HCT116 (cell line): ENCODE data around the gene IRX6. TPM values are rescaled to one million over a fixed set of nuclear protein-coding genes. Genes with fewer than 3 reads are reported as not detected.

ENCODE experiments used
- ATAC-seq: fragments of 200-7000 bp; cut with Tn5 transposase; 2 replicates; pipeline ENCODE4 v1.9.1; 2020; ENCODE audit warnings: mild to moderate bottlenecking, moderate library complexity
- BruUV-seq: library from RNA; stranded (reverse); fragments of 400-500 nt; replicated peaks from 2 replicates; lab custom pipeline; 2021; lab: Mats Ljungman, UMichigan
- CTCF ChIA-PET: fragments of 300-600 bp; sonication (Branson Sonifier 250); formaldehyde crosslinking; loops from one replicate; lab custom pipeline; 2021; ENCODE audit warnings: antibody characterized with exemption; lab: Charles Lee
- POLR2A ChIA-PET: fragments of 300-600, 350-600 bp; sonication (Branson Sonifier 250); formaldehyde crosslinking; loops from one replicate; lab custom pipeline; 2021; ENCODE audit warnings: antibody characterized with exemption; lab: Charles Lee
- RAD21 ChIA-PET, 2 experiments: fragments of 300-600 bp; sonication (Branson Sonifier 250); formaldehyde crosslinking; loops; one replicate each; lab custom pipeline; 2023; ENCODE audit warnings: low total read pairs in 2 of 2; ENCODE audit not compliant: uncharacterized antibody in 2 of 2, unreplicated experiment in 2 of 2, low non-redundant PET in 1 of 2; lab: Charles Lee
- DNase-seq: peaks from one replicate; pipeline ENCODE4 v3.0.0-alpha.2; 2010; ENCODE audit warnings: low read depth, low spot score
- H2AFZ ChIP-seq: fragments of 200-600 bp; shearing (Covaris generic), sonication (generic); 2 replicates; pipeline ENCODE4 v1.6.1; 2017; ENCODE audit warnings: low read depth, mixed run types, mixed read lengths, antibody characterized with exemption, low read length; ENCODE audit not compliant: poor library complexity, severe bottlenecking
- H3K27ac ChIP-seq: 2 replicates; pipeline ENCODE4 v1.5.1; 2012; ENCODE audit warnings: low read depth, low read length
- H3K27me3 ChIP-seq: fragments of 200-600 bp; sonication (generic); 2 replicates; pipeline ENCODE4 v1.6.1; 2016; ENCODE audit warnings: mixed run types, low read length, mixed read lengths; ENCODE audit not compliant: insufficient read depth
- H3K36me3 ChIP-seq, 2 experiments: fragments of 200-500 bp in 1 of 2; fragments of 200-600 bp in 1 of 2; sonication (Bioruptor generic) in 1 of 2; sonication (generic) in 1 of 2; 2 replicates each; pipeline versions ENCODE4 v1.5.1 to v1.6.1; 2014 to 2016; ENCODE audit warnings: low read length in 2 of 2, inconsistent platforms in 1 of 2, mixed read lengths in 1 of 2, mixed run types in 1 of 2; ENCODE audit not compliant: insufficient read depth in 2 of 2, control insufficient read depth in 1 of 2
- H3K4me1 ChIP-seq, 2 experiments: fragments of 200-600 bp in 1 of 2; sonication (generic) in 1 of 2; 2 replicates each; pipeline versions ENCODE4 v1.5.1 to v1.6.1; 2012 to 2017; ENCODE audit warnings: low read length in 2 of 2, inconsistent platforms in 1 of 2, mild to moderate bottlenecking in 1 of 2, mixed read lengths in 1 of 2, mixed run types in 1 of 2, moderate library complexity in 1 of 2; ENCODE audit not compliant: insufficient read depth in 2 of 2, control insufficient read depth in 1 of 2
- H3K4me2 ChIP-seq: fragments of 200-600 bp; sonication (generic); 2 replicates; pipeline ENCODE4 v1.6.1; 2017; ENCODE audit warnings: mixed run types, low read length, mixed read lengths
- H3K4me3 ChIP-seq, 2 experiments: fragments of 200-600 bp in 1 of 2; sonication (generic) in 1 of 2; replicated peaks in 1 of 2; 2 replicates each; pipeline ENCODE4 v1.5.1; 2011 to 2016; ENCODE audit warnings: low read length in 2 of 2, control low read depth in 1 of 2, low read depth in 1 of 2, mild to moderate bottlenecking in 1 of 2, mixed read lengths in 1 of 2, mixed run types in 1 of 2
- H3K79me2 ChIP-seq: fragments of 200-600 bp; sonication (generic); 2 replicates; pipeline ENCODE4 v1.6.1; 2017; ENCODE audit warnings: mild to moderate bottlenecking, mixed run types, low read length, moderate library complexity, mixed read lengths; ENCODE audit not compliant: insufficient read depth
- H3K9ac ChIP-seq: fragments of 200-600 bp; sonication (generic); 2 replicates; pipeline ENCODE4 v1.6.1; 2016; ENCODE audit warnings: low read length, mixed read lengths
- H3K9me2 ChIP-seq: fragments of 200-600 bp; sonication (generic), shearing (Covaris generic); 2 replicates; pipeline ENCODE4 v1.6.1; 2017; ENCODE audit warnings: mixed run types, mild to moderate bottlenecking, moderate library complexity; ENCODE audit not compliant: insufficient read depth
- H3K9me3 ChIP-seq, 2 experiments: fragments of 200-500 bp in 1 of 2; fragments of 200-600 bp in 1 of 2; sonication (Bioruptor generic) in 1 of 2; sonication (generic) in 1 of 2; 2 replicates each; pipeline ENCODE4 v1.6.1; 2014 to 2017; ENCODE audit warnings: low read length in 2 of 2, mixed read lengths in 2 of 2, inconsistent platforms in 1 of 2, low read depth in 1 of 2, mild to moderate bottlenecking in 1 of 2, mixed run types in 1 of 2, moderate library complexity in 1 of 2; ENCODE audit not compliant: control insufficient read depth in 1 of 2, insufficient read depth in 1 of 2
- H4K20me1 ChIP-seq: fragments of 200-600 bp; sonication (generic), shearing (Covaris generic); 2 replicates; pipeline ENCODE4 v1.6.1; 2017; ENCODE audit warnings: mixed run types, mild to moderate bottlenecking, moderate library complexity; ENCODE audit not compliant: insufficient read depth
- CBX3 ChIP-seq: IDR thresholded peaks from 2 replicates; pipeline ENCODE4 v1.6.1; 2012; ENCODE audit warnings: low read depth
- CEBPB ChIP-seq: IDR thresholded peaks from 2 replicates; pipeline ENCODE4 v1.6.1; 2012; ENCODE audit warnings: low read depth
- CTCF ChIP-seq, 3 experiments: fragments of 200-600 bp in 1 of 3; sonication (generic) in 1 of 3; IDR thresholded peaks in 2 of 3; conservative IDR thresholded peaks in 1 of 3; 2 replicates each; pipeline ENCODE4 v1.5.1; 2012 to 2017; ENCODE audit warnings: low read depth in 2 of 3, low read length in 2 of 3, antibody characterized with exemption in 1 of 3, borderline replicate concordance in 1 of 3, control low read depth in 1 of 3, mild to moderate bottlenecking in 1 of 3, mixed read lengths in 1 of 3, mixed run types in 1 of 3, moderate library complexity in 1 of 3; ENCODE audit not compliant: insufficient read depth in 1 of 3
- EGR1 ChIP-seq: IDR thresholded peaks from 2 replicates; pipeline ENCODE4 v1.6.1; 2012; ENCODE audit warnings: low read depth
- ELF1 ChIP-seq: IDR thresholded peaks from 2 replicates; pipeline ENCODE4 v1.6.1; 2012; ENCODE audit warnings: low read depth, borderline replicate concordance
- EZH2 ChIP-seq: fragments of 200-600 bp; sonication (generic); IDR thresholded peaks from 2 replicates; pipeline ENCODE4 v1.6.1; 2017; ENCODE audit warnings: antibody characterized with exemption, mixed run types
- EZH2phosphoT487 ChIP-seq: fragments of 200-600 bp; IDR thresholded peaks from 2 replicates; pipeline ENCODE4 v1.6.1; 2018; ENCODE audit warnings: antibody characterized with exemption, borderline replicate concordance
- FOSL1 ChIP-seq: IDR thresholded peaks from 2 replicates; pipeline ENCODE4 v1.6.1; 2012; ENCODE audit warnings: low read depth
- JUND ChIP-seq: IDR thresholded peaks from 2 replicates; pipeline ENCODE4 v1.6.1; 2012
- POLR2A ChIP-seq: IDR thresholded peaks from 2 replicates; pipeline ENCODE4 v1.7.0; 2011; ENCODE audit warnings: borderline replicate concordance; ENCODE audit not compliant: insufficient read depth, insufficient read length; ENCODE audit errors: extremely low read depth
- RAD21 ChIP-seq: IDR thresholded peaks from 2 replicates; pipeline ENCODE4 v1.6.1; 2012; ENCODE audit warnings: low read depth, mild to moderate bottlenecking
- REST ChIP-seq: IDR thresholded peaks from 2 replicates; pipeline ENCODE4 v1.6.1; 2012; ENCODE audit warnings: low read depth
- TCF7L2 ChIP-seq: IDR thresholded peaks from 2 replicates; pipeline ENCODE4 v1.7.0; 2011; ENCODE audit warnings: borderline replicate concordance, inconsistent platforms; ENCODE audit not compliant: insufficient read depth, insufficient read length; ENCODE audit errors: extremely low read depth
- YY1 ChIP-seq: IDR thresholded peaks from 2 replicates; pipeline ENCODE4 v1.6.1; 2011; ENCODE audit warnings: low read length, low read depth, moderate library complexity, mild to moderate bottlenecking; ENCODE audit not compliant: insufficient replicate concordance; ENCODE audit errors: extremely low read depth
- ZFX ChIP-seq: fragments of 450-650 bp; IDR thresholded peaks from 2 replicates; pipeline ENCODE4 v1.6.1; 2017
- ZNF274 ChIP-seq: fragments of 200-500 bp; sonication (Bioruptor generic); IDR thresholded peaks from 2 replicates; pipeline ENCODE4 v1.6.1; 2014; ENCODE audit warnings: mild to moderate bottlenecking, low read depth, low read length, inconsistent platforms
- intact Hi-C: fragments of 100-400 bp; cut with micrococcal nuclease; formaldehyde crosslinking; loops from 2 replicates; pipeline ENCODE4 v1.10.0; 2022
- total RNA-seq: library from RNA; stranded (reverse); gene quantifications from one replicate; pipeline ENCODE4 v1.2.1, GENCODE V29; 2021; ENCODE audit not compliant: unreplicated experiment
- TF ChIP-seq, protein P1 (sequence below): IDR thresholded peaks from 2 replicates; pipeline ENCODE4 v1.6.1; 2012

The IRX6 gene
- total RNA-seq, 1 experiment from 2014 or later, result not detected

DNA sequence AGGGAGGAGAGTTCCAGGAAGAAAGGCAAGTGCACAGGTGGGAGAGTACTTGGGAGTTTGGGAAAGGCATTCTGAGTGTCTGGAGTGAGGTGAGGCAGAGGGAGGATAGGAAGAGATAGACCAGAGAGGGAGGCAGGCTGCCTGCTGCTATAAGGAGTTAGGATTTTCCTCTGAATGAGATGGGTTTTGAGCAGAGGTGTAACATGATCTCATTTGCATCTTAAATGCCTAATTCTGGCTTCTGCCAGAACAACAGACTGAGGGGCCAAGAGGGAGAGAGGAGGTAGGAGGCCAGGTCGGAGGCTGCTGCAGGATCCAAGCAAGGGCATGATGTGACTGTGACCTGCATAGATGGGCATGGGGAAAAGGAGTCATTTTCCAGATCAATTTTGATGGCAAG lies 31.5 kb upstream of the IRX6 start:
- no peak overlapping the region for H2AFZ ChIP-seq
- TF ChIP-seq YY1 (no peak), CEBPB (no peak), RAD21 (no peak), EGR1 (no peak), CBX3 (no peak), ELF1 (no peak), ZFX (no peak), EZH2 (no peak), ZNF274 (no peak), EZH2phosphoT487 (no peak), REST (no peak), TCF7L2 (no peak), FOSL1 (no peak), CTCF (IDR thresholded peaks at IDR 0.05 in 2 of 3, conservative IDR thresholded peaks at IDR 0.05 in 1 of 3; ENCODE audit: borderline replicate concordance in 1 of 3, insufficient read depth in 1 of 3, low read depth in 2 of 3, low read length in 2 of 3) (no peak), POLR2A (no peak), JUND (no peak)
- TF ChIP-seq, protein P1, sequence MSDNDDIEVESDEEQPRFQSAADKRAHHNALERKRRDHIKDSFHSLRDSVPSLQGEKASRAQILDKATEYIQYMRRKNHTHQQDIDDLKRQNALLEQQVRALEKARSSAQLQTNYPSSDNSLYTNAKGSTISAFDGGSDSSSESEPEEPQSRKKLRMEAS, result no peak
- TF ChIP-seq, all 23 proteins: peak for 0
- H3K27me3 ChIP-seq, result no peaks in the 10 kb centered on the region
- peaks cover 0 to 6% of the 10 kb centered on the region in 2 experiments; a peak in 1 of 4 replicates for H3K4me1 ChIP-seq
- no peaks in the 10 kb centered on the region for H3K79me2 ChIP-seq
- H3K36me3 ChIP-seq, result no peaks in the 10 kb centered on the region
- intact Hi-C loops, result loop anchor here (10.0 kb wide), 1 partner anchor 222 kb away; no protein-coding TSS in a partner anchor
- DNase-seq (no peak), ATAC-seq (no peak)
- no peak overlapping the region for H3K27ac ChIP-seq
- ChIA-PET POLR2A (no interaction called here), CTCF (no interaction called here), RAD21 (no interaction called here)
- no peaks in the 10 kb centered on the region for H4K20me1 ChIP-seq
- BruUV-seq, result no TSS peak
- no peak overlapping the region for H3K9ac ChIP-seq
- H3K4me2 ChIP-seq, result no peak overlapping the region
- H3K9me2 ChIP-seq, result no peaks in the 10 kb centered on the region
- no peak overlapping the region for H3K4me3 ChIP-seq
- H3K9me3 ChIP-seq, result 0 out of 4 replicates have a peak, but pooled peaks cover 0 to 6% of the 10 kb centered on the region in 2 experiments
